HG02973 (cell line): ENCODE data around the gene TF.
"Not testable (repeated sequence)": the region's sequence is repeated elsewhere in the genome, so short reads cannot be mapped to it uniquely, and the experiment has no call there.

Source experiments
- ATAC-seq: cut with Tn5 transposase; IDR thresholded peaks from one replicate; pipeline ENCODE4 v1.9.1; 2021; ENCODE audit warnings: moderate library complexity; ENCODE audit not compliant: unreplicated experiment

Gene TF

GRCh38 chr3:133763797-133764683 lies 17.8 kb downstream of the TF start:
- no peak for ATAC-seq

- no peak for ATAC-seq
Observed at GRCh38 chr3:133765256-133765655, 19.1 kb downstream of the TF start.

- no peak for ATAC-seq
Observed at GRCh38 chr3:133767607-133768006, 21.4 kb downstream of the TF start.

GRCh38 chr3:133769536-133769935 lies 23.3 kb downstream of the TF start:
- no peak for ATAC-seq

- ATAC-seq: no peak
Observed at GRCh38 chr3:133773732-133774131, 27.5 kb downstream of the TF start.

GRCh38 chr3:133775309-133775708 lies 29.1 kb downstream of the TF start:
- ATAC-seq: no peak

- ATAC-seq: no peak
Observed at GRCh38 chr3:133775835-133776234, 29.6 kb downstream of the TF start.

- ATAC-seq: no peak
Observed at GRCh38 chr3:133776794-133777438, 30.7 kb downstream of the TF start.

GRCh38 chr3:133777807-133778568 lies 31.8 kb downstream of the TF start:
- no peak for ATAC-seq

GRCh38 chr3:133779626-133780203 lies 33.5 kb downstream of the TF start:
- no peak for ATAC-seq

- not testable (repeated sequence) for ATAC-seq
Observed at GRCh38 chr3:133780756-133781155, 34.6 kb downstream of the TF start.

GRCh38 chr3:133781570-133781969 lies 35.4 kb downstream of the TF start:
- ATAC-seq: no peak

GRCh38 chr3:133782454-133782853 lies 36.3 kb downstream of the TF start:
- ATAC-seq: no peak

- ATAC-seq: no peak
Observed at GRCh38 chr3:133783762-133784161, 37.6 kb downstream of the TF start.

GRCh38 chr3:133788024-133788423 lies 41.8 kb downstream of the TF start:
- ATAC-seq: no peak

- no peak for ATAC-seq
Observed at GRCh38 chr3:133792171-133792763, 46.1 kb downstream of the TF start.

- no peak for ATAC-seq
Observed at GRCh38 chr3:133797396-133798105, 51.4 kb downstream of the TF start.

- no peak for ATAC-seq
Observed at GRCh38 chr3:133799794-133800585, 53.8 kb downstream of the TF start.

GRCh38 chr3:133803469-133803868 lies 57.3 kb downstream of the TF start:
- ATAC-seq: no peak
